HG02798 (cell line): ENCODE data around the gene BRME1.
A peak's percentile ranks its signal among the peaks of the same experiment; 100 is the strongest.

Experiments
- ATAC-seq: cut with Tn5 transposase; IDR thresholded peaks from one replicate; pipeline ENCODE4 v1.9.1; 2021; ENCODE audit warnings: mild to moderate bottlenecking; ENCODE audit not compliant: unreplicated experiment, poor library complexity

The BRME1 gene

DNA sequence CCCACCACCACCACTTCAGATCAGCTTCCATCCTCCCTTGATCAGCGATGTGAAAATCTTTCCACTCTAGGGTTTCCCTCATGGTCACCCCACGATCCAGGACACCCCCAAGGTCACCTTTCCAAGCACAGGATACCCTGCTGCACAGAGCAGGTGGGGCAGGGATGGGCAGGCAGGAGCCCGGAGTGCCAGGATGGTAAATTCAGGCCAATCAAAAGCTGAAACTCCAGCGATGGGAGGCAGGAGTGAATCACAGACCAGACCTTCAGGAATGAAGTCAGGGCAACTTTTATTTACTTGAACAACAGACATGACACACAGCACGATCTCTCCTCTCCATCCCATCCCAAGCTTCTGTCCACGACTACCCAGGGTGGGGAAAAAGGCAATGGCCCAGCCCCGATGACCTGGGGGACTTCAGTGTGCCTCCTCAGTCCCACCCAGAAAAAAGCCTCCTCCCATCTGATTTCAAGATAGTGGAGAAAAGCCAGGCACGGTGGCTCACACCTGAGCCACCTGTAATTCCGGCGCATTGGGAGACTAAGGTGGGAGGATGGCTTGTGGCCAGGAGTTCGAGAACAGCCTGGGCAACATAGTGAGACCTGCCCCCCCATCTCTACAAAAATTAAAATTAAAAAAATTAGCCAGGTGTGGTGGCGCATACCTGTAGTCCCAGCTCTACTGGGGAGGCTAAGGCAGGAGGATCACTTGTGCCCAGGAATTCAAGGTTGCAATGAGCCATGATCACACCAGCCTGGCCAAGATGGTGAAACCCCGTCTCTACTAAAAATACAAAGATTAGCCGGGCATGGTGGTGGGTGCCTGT lies 71.5 kb downstream of the BRME1 start:
- ATAC-seq = no peak

DNA sequence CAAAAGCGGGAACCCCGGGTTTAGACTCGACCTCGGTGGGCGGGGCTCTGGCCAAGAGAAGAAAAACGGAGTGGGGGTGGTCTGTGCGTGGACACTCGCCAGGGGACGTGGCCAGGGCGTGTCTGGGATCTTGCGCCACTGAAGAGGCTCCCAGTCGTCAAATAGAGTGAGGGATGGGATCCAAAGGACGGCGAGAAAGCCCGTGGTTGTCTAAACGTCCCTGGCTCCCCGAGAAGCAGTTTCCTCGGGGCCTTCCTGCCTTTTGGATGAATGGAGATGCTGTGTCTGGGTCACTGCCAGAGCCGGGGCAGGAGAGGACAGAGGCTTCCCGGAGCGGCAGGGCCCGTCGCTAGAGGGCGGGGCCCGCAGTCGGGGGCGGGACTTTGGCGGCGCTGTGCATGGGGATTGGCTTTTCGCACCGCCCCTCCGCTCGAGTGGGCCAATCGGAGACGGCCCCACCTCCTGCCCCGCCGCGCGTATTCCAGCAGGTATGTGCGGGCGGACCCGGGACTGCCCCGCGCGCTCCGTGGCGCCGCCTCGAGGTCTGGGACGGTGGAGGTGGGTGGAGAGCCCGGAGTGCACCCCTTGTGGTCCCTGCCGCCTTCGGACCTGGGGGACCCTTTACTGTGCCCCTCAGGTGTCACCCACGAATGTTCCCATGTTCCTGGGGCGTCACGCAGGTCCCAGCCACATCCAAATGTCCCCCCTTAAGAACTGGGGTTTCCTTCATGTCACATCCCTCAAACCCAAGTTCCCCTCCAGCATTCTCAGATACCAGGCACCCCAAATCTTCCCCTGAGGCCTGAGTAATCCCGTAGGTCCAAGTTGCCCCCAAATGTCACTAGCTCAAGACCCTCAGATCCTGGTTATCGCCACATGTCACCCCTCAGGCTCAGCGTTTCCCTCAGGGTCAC lies 72.3 kb downstream of the BRME1 start:
- ATAC-seq = peak; percentile 88
